ENCODE data around the gene NTN1. TPM values are rescaled to one million over a fixed set of nuclear protein-coding genes. Genes with fewer than 3 reads are reported as not detected.

The NTN1 gene
- total RNA-seq, 1 experiment from 2014 or later, result 0.94 TPM

DNA sequence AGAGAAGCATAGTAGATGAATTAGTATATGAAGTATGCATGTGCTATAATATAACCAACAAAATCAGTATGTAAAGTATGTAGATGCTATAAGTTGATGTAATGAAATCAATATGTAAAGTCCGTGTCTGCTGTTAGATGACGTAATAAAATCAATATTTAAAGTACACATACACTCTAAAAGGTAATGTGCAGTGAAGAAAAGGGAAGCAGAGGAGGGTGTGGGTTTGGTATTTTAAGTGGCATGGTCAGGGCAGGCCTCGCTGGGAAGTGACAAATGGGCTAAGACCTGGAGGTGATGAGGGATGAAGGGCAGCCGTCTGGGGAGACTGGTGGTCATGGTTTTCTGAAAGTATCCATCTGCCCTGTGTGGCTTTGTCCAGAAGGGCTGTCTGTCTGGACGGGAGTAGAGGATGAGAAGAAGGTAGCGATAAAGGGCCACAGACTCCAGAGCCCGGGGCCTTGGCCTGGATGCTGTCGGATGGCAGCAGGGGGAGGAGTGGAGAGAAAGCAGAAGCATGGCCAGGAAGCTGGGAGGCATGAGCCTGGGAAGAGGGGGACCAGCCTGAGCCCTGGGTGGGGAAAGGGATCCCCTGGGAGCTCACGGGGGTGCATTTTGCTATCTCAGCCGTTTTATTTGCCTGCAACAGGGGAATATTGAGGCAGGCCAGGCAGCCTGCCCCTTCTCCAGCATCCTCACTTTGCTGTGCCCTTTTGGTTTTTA is 121.6 kb downstream of the NTN1 start:
- no TSS peak for BruUV-seq (replicated peaks)
- CTCF ChIA-PET, result no interaction called here

DNA sequence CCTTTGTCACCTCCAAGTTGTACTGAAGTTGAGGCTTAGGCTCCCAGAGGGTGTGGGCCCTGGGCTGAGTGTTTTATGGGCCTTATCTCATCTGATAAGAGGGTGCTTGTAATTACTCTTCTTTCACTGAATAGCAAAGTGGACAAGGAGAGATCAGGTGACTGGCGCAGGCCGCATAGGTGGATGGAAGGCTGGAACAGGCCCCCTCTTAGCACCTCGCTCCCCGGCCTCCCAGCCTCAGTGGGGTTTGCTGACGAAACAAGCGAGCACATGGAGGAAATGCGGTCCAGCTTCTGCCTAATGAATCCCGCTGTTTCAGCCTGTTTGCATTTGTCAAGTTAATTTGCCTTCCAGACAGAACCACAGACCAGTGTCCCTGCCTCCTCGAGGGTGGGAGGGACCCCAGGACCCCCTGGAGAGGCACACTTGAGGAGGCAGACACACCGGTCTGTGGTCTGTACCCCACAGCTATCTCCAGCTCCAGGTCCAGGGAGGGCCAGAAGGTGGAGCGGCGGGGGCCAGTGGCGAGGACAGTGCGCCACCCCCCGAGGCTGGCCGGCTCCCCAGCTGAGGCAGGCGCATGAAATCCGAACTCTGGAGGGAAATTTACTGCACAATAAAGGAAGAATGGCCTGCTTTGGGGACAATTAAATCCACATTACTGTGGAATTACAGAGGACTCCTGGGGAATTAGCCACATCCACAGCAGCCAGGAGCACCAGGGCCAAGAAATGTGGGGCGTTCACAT is 123.4 kb downstream of the NTN1 start:
- DNase-seq, result no peak
- intact Hi-C loops (cut with micrococcal nuclease; ENCODE audit: unreplicated experiment), result no loop called here
- Mint-ChIP-seq H3K9me3 (ENCODE audit: low read depth, unreplicated experiment) (no peaks in the 10 kb centered on the region), H3K36me3 (ENCODE audit: insufficient read depth, unreplicated experiment) (no peaks in the 10 kb centered on the region), H3K4me1 (ENCODE audit: low read depth, unreplicated experiment) (peaks cover 8% of the 10 kb centered on the region), H3K27ac (ENCODE audit: unreplicated experiment) (no peak overlapping the region), H3K27me3 (ENCODE audit: unreplicated experiment) (peaks cover 37% of the 10 kb centered on the region), H3K4me3 (ENCODE audit: low read depth, unreplicated experiment) (no peak overlapping the region)
- CTCF ChIA-PET, result no interaction called here
- TF ChIP-seq, protein P1, sequence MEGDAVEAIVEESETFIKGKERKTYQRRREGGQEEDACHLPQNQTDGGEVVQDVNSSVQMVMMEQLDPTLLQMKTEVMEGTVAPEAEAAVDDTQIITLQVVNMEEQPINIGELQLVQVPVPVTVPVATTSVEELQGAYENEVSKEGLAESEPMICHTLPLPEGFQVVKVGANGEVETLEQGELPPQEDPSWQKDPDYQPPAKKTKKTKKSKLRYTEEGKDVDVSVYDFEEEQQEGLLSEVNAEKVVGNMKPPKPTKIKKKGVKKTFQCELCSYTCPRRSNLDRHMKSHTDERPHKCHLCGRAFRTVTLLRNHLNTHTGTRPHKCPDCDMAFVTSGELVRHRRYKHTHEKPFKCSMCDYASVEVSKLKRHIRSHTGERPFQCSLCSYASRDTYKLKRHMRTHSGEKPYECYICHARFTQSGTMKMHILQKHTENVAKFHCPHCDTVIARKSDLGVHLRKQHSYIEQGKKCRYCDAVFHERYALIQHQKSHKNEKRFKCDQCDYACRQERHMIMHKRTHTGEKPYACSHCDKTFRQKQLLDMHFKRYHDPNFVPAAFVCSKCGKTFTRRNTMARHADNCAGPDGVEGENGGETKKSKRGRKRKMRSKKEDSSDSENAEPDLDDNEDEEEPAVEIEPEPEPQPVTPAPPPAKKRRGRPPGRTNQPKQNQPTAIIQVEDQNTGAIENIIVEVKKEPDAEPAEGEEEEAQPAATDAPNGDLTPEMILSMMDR (IDR thresholded peaks at IDR 0.05; ENCODE audit: unreplicated experiment), result no peak
- BruUV-seq (replicated peaks), result no TSS peak

More for the DNA sequence above, 121.6 kb downstream of the NTN1 start:
- TF ChIP-seq, protein P1 (IDR thresholded peaks at IDR 0.05; ENCODE audit: unreplicated experiment), result no peak
- Mint-ChIP-seq H3K36me3 (ENCODE audit: insufficient read depth, unreplicated experiment) (no peaks in the 10 kb centered on the region), H3K4me1 (ENCODE audit: low read depth, unreplicated experiment) (peaks cover 8% of the 10 kb centered on the region), H3K27ac (ENCODE audit: unreplicated experiment) (no peak overlapping the region), H3K9me3 (ENCODE audit: low read depth, unreplicated experiment) (no peaks in the 10 kb centered on the region), H3K4me3 (ENCODE audit: low read depth, unreplicated experiment) (no peak overlapping the region), H3K27me3 (ENCODE audit: unreplicated experiment) (peaks cover 23% of the 10 kb centered on the region)
- intact Hi-C loops (cut with micrococcal nuclease; ENCODE audit: unreplicated experiment), result no loop called here
- no peak for DNase-seq

DNA sequence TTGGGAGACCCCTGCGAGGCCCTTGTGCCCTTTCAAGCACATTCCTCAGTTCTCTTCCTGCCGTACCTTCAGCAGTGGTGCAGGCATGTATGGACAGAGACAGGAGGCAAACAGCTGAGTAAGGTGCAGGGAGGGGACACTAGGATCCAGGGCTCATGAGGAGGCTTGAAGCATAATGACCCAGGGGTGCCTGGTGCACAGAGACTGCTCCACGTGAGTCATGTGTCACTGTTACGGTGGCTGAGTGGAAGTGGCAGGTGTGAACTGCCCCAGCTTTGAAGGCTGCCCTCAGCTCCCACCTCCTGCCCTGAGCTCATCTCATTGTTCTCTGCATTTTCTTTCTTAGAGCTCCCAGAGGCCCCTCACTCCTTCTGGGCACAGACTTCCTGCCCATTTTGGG is 124.8 kb downstream of the NTN1 start:
- intact Hi-C loops (cut with micrococcal nuclease; ENCODE audit: unreplicated experiment), result no loop called here
- no peaks in the 10 kb centered on the region for H3K9me3 Mint-ChIP-seq (ENCODE audit: low read depth, unreplicated experiment)
- H3K27me3 Mint-ChIP-seq (ENCODE audit: unreplicated experiment), result peaks cover 51% of the 10 kb centered on the region
- CTCF ChIA-PET, result no interaction called here
- DNase-seq, result no peak
- H3K4me3 Mint-ChIP-seq (ENCODE audit: low read depth, unreplicated experiment), result no peak overlapping the region
- H3K4me1 Mint-ChIP-seq (ENCODE audit: low read depth, unreplicated experiment), result peaks cover 8% of the 10 kb centered on the region
- BruUV-seq (replicated peaks), result no TSS peak
- peaks cover 5% of the 10 kb centered on the region for H3K36me3 Mint-ChIP-seq (ENCODE audit: insufficient read depth, unreplicated experiment)
- TF ChIP-seq, protein P1 (IDR thresholded peaks at IDR 0.05; ENCODE audit: unreplicated experiment), result no peak
- no peak overlapping the region for H3K27ac Mint-ChIP-seq (ENCODE audit: unreplicated experiment)

DNA sequence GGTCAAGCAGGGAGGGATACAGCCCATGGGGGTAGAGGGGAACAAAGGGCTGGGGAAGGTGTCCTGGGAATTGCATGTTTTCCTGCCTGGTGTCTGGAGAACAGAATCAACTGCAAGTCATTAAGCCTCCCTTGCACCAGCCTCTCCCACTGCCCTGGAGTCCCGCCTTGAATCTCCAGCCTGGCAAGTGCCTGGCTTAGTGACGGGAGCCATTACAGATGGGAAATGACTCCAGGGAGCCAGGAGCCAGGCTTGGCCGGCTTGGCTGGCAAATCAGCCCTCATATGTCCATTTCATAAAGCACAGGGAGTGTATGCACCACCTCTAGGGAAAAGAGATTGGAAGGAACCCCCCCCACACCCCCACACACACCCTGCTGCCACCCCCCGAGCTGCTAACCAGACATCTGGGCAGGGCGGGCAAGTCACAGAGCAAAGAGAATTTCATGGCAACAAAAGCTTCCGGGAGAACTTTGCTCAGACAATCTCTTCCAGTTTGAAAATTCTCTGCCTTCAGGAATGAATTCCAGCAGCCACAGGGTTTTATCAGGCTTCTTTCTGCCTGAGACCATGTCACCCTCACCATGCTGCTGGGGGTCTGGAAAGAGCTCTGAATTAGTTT is 127.7 kb downstream of the NTN1 start:
- no TSS peak for BruUV-seq (replicated peaks)
- H3K27ac Mint-ChIP-seq (ENCODE audit: unreplicated experiment), result no peak overlapping the region
- H3K4me3 Mint-ChIP-seq (ENCODE audit: low read depth, unreplicated experiment), result no peak overlapping the region
- no peaks in the 10 kb centered on the region for H3K9me3 Mint-ChIP-seq (ENCODE audit: low read depth, unreplicated experiment)
- TF ChIP-seq, protein P1 (IDR thresholded peaks at IDR 0.05; ENCODE audit: unreplicated experiment), result no peak
- intact Hi-C loops (cut with micrococcal nuclease; ENCODE audit: unreplicated experiment), result no loop called here
- H3K36me3 Mint-ChIP-seq (ENCODE audit: insufficient read depth, unreplicated experiment), result peaks cover 5% of the 10 kb centered on the region
- CTCF ChIA-PET, result no interaction called here
- peaks cover 34% of the 10 kb centered on the region for H3K27me3 Mint-ChIP-seq (ENCODE audit: unreplicated experiment)
- no peaks in the 10 kb centered on the region for H3K4me1 Mint-ChIP-seq (ENCODE audit: low read depth, unreplicated experiment)
- no peak for DNase-seq

All from Calu3 (cell line).